ENCODE measurements around the gene TMEM47. TPM values are rescaled to one million over a fixed set of nuclear protein-coding genes. Genes with fewer than 3 reads are reported as not detected.

TMEM47 gene
- total RNA-seq, 1 donor from 2014 or later: 51.6 TPM

DNA sequence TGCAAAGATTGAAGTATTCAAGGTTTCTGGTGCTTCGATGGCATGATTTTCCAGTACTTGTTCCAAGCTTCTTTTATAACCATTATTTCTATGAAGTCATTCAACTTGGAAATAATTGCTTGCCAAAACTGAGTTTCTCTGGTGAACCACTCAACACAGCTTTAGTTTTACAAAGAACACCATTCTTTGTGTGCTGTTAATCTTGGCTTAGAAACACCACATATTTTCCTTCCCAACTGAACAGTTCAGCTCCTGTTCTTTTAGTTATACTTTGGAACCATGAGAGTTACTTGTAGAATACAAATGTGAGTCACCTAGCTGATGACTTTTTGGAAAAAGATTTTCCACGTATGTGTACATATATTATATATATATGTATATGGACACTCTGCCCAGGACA lies 32.7 kb downstream of the TMEM47 start:
- peaks cover 31% of the 10 kb centered on the region for H3K4me1 Mint-ChIP-seq (ENCODE audit: unreplicated experiment)
- H3K9me3 Mint-ChIP-seq (ENCODE audit: unreplicated experiment): no peaks in the 10 kb centered on the region
- no peak overlapping the region for H3K27ac Mint-ChIP-seq (ENCODE audit: unreplicated experiment)
- H3K27me3 Mint-ChIP-seq (ENCODE audit: unreplicated experiment): no peaks in the 10 kb centered on the region
- no peak overlapping the region for H3K4me3 Mint-ChIP-seq (ENCODE audit: unreplicated experiment)
- H3K36me3 Mint-ChIP-seq (ENCODE audit: unreplicated experiment): no peaks in the 10 kb centered on the region
- no peak for DNase-seq (ENCODE audit: extremely low spot score, unreplicated experiment)
- TF ChIP-seq, protein P1, sequence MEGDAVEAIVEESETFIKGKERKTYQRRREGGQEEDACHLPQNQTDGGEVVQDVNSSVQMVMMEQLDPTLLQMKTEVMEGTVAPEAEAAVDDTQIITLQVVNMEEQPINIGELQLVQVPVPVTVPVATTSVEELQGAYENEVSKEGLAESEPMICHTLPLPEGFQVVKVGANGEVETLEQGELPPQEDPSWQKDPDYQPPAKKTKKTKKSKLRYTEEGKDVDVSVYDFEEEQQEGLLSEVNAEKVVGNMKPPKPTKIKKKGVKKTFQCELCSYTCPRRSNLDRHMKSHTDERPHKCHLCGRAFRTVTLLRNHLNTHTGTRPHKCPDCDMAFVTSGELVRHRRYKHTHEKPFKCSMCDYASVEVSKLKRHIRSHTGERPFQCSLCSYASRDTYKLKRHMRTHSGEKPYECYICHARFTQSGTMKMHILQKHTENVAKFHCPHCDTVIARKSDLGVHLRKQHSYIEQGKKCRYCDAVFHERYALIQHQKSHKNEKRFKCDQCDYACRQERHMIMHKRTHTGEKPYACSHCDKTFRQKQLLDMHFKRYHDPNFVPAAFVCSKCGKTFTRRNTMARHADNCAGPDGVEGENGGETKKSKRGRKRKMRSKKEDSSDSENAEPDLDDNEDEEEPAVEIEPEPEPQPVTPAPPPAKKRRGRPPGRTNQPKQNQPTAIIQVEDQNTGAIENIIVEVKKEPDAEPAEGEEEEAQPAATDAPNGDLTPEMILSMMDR (IDR thresholded peaks at IDR 0.05): no peak

DNA sequence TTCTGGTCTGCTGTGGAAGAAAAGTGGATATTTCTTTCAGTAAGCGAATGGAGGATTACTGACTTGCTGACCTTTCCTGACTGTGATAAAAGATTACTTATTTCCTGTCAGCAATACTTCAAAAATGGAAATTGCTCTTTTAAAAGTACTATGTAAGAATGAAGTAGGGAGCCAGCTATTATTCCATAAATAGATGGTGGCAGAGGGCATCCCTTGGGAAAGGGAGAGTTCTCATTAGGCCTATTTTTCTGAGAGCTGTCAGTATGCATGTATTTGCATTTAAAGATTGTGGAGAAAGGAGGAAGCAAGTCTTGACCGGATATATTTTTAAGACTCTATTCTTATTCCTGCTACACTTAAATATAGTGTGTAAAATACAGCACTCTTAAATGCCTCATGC lies 37.2 kb downstream of the TMEM47 start:
- H3K4me3 Mint-ChIP-seq (ENCODE audit: unreplicated experiment): no peak overlapping the region
- no peak for DNase-seq (ENCODE audit: extremely low spot score, unreplicated experiment)
- no peaks in the 10 kb centered on the region for H3K9me3 Mint-ChIP-seq (ENCODE audit: unreplicated experiment)
- TF ChIP-seq, protein P1 (IDR thresholded peaks at IDR 0.05): no peak
- H3K27me3 Mint-ChIP-seq (ENCODE audit: unreplicated experiment): no peaks in the 10 kb centered on the region
- peak overlapping the region; percentile 65 for H3K27ac Mint-ChIP-seq (ENCODE audit: unreplicated experiment)
- H3K4me1 Mint-ChIP-seq (ENCODE audit: unreplicated experiment): peaks cover 29% of the 10 kb centered on the region
- no peaks in the 10 kb centered on the region for H3K36me3 Mint-ChIP-seq (ENCODE audit: unreplicated experiment)

DNA sequence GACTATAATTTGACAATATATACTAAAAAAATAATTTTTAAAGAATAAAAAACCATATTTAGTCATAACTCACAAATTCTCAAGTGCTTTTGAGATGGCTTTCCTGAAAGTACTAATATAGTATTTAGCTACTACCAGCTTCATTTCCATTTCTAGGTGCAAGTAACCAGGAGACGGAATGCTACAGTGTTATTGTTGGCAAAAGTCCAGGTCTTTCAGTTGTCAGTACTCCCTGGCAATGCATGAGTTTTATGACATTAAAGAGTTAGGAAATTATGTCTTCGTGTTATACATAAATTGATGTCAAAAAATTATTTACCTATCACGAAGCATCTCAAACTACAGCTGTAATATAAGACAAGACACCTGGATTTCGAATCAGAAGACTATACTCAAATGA lies 45.0 kb downstream of the TMEM47 start:
- no peak overlapping the region for H3K27ac Mint-ChIP-seq (ENCODE audit: unreplicated experiment)
- DNase-seq (ENCODE audit: extremely low spot score, unreplicated experiment): no peak
- peaks cover 12% of the 10 kb centered on the region for H3K4me1 Mint-ChIP-seq (ENCODE audit: unreplicated experiment)
- no peaks in the 10 kb centered on the region for H3K27me3 Mint-ChIP-seq (ENCODE audit: unreplicated experiment)
- TF ChIP-seq, protein P1 (IDR thresholded peaks at IDR 0.05): no peak
- no peak overlapping the region for H3K4me3 Mint-ChIP-seq (ENCODE audit: unreplicated experiment)
- H3K36me3 Mint-ChIP-seq (ENCODE audit: unreplicated experiment): no peaks in the 10 kb centered on the region
- H3K9me3 Mint-ChIP-seq (ENCODE audit: unreplicated experiment): peaks cover 5% of the 10 kb centered on the region

DNA sequence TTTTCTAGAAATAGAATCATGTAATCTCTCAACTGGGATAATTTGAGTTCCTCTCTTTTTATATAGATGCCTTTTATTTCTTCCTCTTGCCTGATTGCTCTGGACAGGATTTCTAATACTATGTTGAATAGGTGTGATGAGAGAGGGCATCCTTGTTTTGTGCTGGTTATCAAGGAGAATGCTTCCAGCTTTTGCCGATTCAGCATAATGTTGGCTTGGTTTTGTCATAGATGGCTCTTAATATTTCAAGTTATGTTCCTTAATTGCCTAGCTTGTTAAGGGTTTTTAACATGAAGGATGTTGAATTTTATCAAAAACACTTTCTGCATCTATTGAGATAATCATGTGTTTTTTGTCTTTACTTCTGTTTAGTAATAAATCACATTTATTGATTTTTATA lies 58.7 kb downstream of the TMEM47 start:
- DNase-seq (ENCODE audit: extremely low spot score, unreplicated experiment): no peak
- Mint-ChIP-seq H3K4me3 (ENCODE audit: unreplicated experiment) (no peak overlapping the region), H3K27me3 (ENCODE audit: unreplicated experiment) (no peaks in the 10 kb centered on the region), H3K27ac (ENCODE audit: unreplicated experiment) (no peak overlapping the region), H3K4me1 (ENCODE audit: unreplicated experiment) (peaks cover 28% of the 10 kb centered on the region), H3K9me3 (ENCODE audit: unreplicated experiment) (no peaks in the 10 kb centered on the region), H3K36me3 (ENCODE audit: unreplicated experiment) (no peaks in the 10 kb centered on the region)
- TF ChIP-seq, protein P1 (IDR thresholded peaks at IDR 0.05): no peak

DNA sequence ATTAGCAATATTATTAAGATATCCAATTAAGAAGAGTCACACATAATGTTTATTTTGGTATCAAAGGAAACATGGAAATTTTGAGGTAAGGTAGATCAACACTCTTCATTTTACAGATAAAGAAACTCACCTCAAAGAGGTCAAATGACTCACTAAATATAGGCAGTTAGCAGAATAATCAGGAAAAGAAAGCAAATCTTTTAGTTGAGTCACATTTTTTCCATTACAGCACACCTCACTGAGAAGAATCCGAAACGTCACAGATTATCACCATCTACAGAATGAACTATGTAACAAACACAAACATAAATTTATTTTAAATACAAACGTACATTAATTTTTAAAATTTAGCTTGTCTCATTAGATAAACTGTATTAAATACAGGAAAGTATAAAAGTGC lies 70.1 kb downstream of the TMEM47 start:
- Mint-ChIP-seq H3K36me3 (ENCODE audit: unreplicated experiment) (peaks cover 1% of the 10 kb centered on the region), H3K4me3 (ENCODE audit: unreplicated experiment) (no peak overlapping the region), H3K9me3 (ENCODE audit: unreplicated experiment) (peaks cover 9% of the 10 kb centered on the region), H3K27ac (ENCODE audit: unreplicated experiment) (no peak overlapping the region), H3K4me1 (ENCODE audit: unreplicated experiment) (peaks cover 5% of the 10 kb centered on the region), H3K27me3 (ENCODE audit: unreplicated experiment) (no peaks in the 10 kb centered on the region)
- TF ChIP-seq, protein P1 (IDR thresholded peaks at IDR 0.05): no peak
- no peak for DNase-seq (ENCODE audit: extremely low spot score, unreplicated experiment)

Measured in osteocyte (in vitro differentiated cells).